GM12878 (cell line): ENCODE data around the gene C19orf33.

Source experiments
- ZBTB33 ChIP-seq: fragments of 450-650 bp; IDR thresholded peaks from 2 replicates; pipeline ENCODE4 v1.6.1; 2017; ENCODE audit warnings: mild to moderate bottlenecking
- TF ChIP-seq, protein P1 (sequence below), 3 experiments: IDR thresholded peaks in 2 of 3; conservative IDR thresholded peaks in 1 of 3; 2 replicates each; pipeline ENCODE4 v1.5.1; 2011; ENCODE audit warnings: low read depth in 3 of 3, low read length in 3 of 3, mild to moderate bottlenecking in 3 of 3, control low read depth in 2 of 3, moderate library complexity in 2 of 3, inconsistent platforms in 1 of 3, mixed read lengths in 1 of 3; ENCODE audit not compliant: control insufficient read depth in 2 of 3, insufficient read depth in 1 of 3; ENCODE audit errors: extremely low read depth in 1 of 3

- TF ChIP-seq, protein P1, sequence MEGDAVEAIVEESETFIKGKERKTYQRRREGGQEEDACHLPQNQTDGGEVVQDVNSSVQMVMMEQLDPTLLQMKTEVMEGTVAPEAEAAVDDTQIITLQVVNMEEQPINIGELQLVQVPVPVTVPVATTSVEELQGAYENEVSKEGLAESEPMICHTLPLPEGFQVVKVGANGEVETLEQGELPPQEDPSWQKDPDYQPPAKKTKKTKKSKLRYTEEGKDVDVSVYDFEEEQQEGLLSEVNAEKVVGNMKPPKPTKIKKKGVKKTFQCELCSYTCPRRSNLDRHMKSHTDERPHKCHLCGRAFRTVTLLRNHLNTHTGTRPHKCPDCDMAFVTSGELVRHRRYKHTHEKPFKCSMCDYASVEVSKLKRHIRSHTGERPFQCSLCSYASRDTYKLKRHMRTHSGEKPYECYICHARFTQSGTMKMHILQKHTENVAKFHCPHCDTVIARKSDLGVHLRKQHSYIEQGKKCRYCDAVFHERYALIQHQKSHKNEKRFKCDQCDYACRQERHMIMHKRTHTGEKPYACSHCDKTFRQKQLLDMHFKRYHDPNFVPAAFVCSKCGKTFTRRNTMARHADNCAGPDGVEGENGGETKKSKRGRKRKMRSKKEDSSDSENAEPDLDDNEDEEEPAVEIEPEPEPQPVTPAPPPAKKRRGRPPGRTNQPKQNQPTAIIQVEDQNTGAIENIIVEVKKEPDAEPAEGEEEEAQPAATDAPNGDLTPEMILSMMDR (IDR thresholded peaks at IDR 0.05 in 2 of 3, conservative IDR thresholded peaks at IDR 0.05 in 1 of 3; ENCODE audit: control insufficient read depth in 2 of 3, extremely low read depth in 1 of 3, insufficient read depth in 1 of 3, low read depth in 3 of 3, low read length in 3 of 3): no peak
- no peak for TF ChIP-seq ZBTB33
Observed at GRCh38 chr19:38281811-38282566, 22.1 kb upstream of the C19orf33 start.
